ENCODE measurements around the gene RBFOX1.

RBFOX1 gene

GRCh38 chr16:7651803-7652570, 319.3 kb downstream of the RBFOX1 start:
- Histone ChIP-seq H3F3A (ENCODE audit: insufficient read depth, low read length) (no peaks in the 10 kb centered on the region), H3K9me3 (ENCODE audit: low read length) (no peaks in the 10 kb centered on the region), H4K20me1 (ENCODE audit: insufficient read depth, low read length) (no peaks in the 10 kb centered on the region), H2AFZ (ENCODE audit: low read length) (no peak overlapping the region), H3K9me2 (ENCODE audit: low read depth, low read length) (no peaks in the 10 kb centered on the region), H3K9ac (ENCODE audit: low read length) (no peak overlapping the region), H3K4me2 (ENCODE audit: low read length) (no peak overlapping the region), H3K36me3 (ENCODE audit: insufficient read depth, low read length) (no peaks in the 10 kb centered on the region), H3K4me1 (ENCODE audit: insufficient read depth, low read length, severe bottlenecking) (no peaks in the 10 kb centered on the region), H3K27me3 (ENCODE audit: insufficient read depth, low read length) (no peaks in the 10 kb centered on the region; the same call in 1 of the 2 replicates), H3K4me3 (ENCODE audit: low read depth, low read length, poor library complexity, severe bottlenecking) (no peak overlapping the region), H3K27ac (ENCODE audit: low read depth, low read length, poor library complexity, severe bottlenecking) (no peak overlapping the region), H3K79me2 (ENCODE audit: insufficient read depth, low read length) (no peaks in the 10 kb centered on the region)
- no peak for TF ChIP-seq CTCF (IDR thresholded peaks at IDR 0.05; ENCODE audit: low read length)
- TF ChIP-seq EZH2 (IDR thresholded peaks at IDR 0.05; ENCODE audit: borderline replicate concordance, low read length), result no peak

GRCh38 chr16:7653746-7654461, 321.3 kb downstream of the RBFOX1 start:
- no peaks in the 10 kb centered on the region for H3K9me2 ChIP-seq (ENCODE audit: low read depth, low read length)
- H3K27ac ChIP-seq (ENCODE audit: low read depth, low read length, poor library complexity, severe bottlenecking), result no peak overlapping the region
- H2AFZ ChIP-seq (ENCODE audit: low read length), result no peak overlapping the region
- H4K20me1 ChIP-seq (ENCODE audit: insufficient read depth, low read length), result no peaks in the 10 kb centered on the region
- no peaks in the 10 kb centered on the region for H3K4me1 ChIP-seq (ENCODE audit: insufficient read depth, low read length, severe bottlenecking)
- no peak for TF ChIP-seq EZH2 (IDR thresholded peaks at IDR 0.05; ENCODE audit: borderline replicate concordance, low read length)
- TF ChIP-seq CTCF (IDR thresholded peaks at IDR 0.05; ENCODE audit: low read length), result no peak
- no peaks in the 10 kb centered on the region for H3K36me3 ChIP-seq (ENCODE audit: insufficient read depth, low read length)
- H3F3A ChIP-seq (ENCODE audit: insufficient read depth, low read length), result no peaks in the 10 kb centered on the region
- H3K4me2 ChIP-seq (ENCODE audit: low read length), result no peak overlapping the region
- H3K27me3 ChIP-seq (ENCODE audit: insufficient read depth, low read length), result no peaks in the 10 kb centered on the region; the same call in 1 of the 2 replicates
- H3K79me2 ChIP-seq (ENCODE audit: insufficient read depth, low read length), result no peaks in the 10 kb centered on the region
- H3K9ac ChIP-seq (ENCODE audit: low read length), result no peak overlapping the region
- no peak overlapping the region for H3K4me3 ChIP-seq (ENCODE audit: low read depth, low read length, poor library complexity, severe bottlenecking)
- no peaks in the 10 kb centered on the region for H3K9me3 ChIP-seq (ENCODE audit: low read length)

- Histone ChIP-seq H3K79me2 (ENCODE audit: insufficient read depth, low read length) (no peaks in the 10 kb centered on the region), H3K9me3 (ENCODE audit: low read length) (no peaks in the 10 kb centered on the region), H3K36me3 (ENCODE audit: insufficient read depth, low read length) (no peaks in the 10 kb centered on the region), H4K20me1 (ENCODE audit: insufficient read depth, low read length) (no peaks in the 10 kb centered on the region), H3F3A (ENCODE audit: insufficient read depth, low read length) (no peaks in the 10 kb centered on the region), H3K4me3 (ENCODE audit: low read depth, low read length, poor library complexity, severe bottlenecking) (no peak overlapping the region), H3K27ac (ENCODE audit: low read depth, low read length, poor library complexity, severe bottlenecking) (no peak overlapping the region), H3K4me2 (ENCODE audit: low read length) (no peak overlapping the region), H3K27me3 (ENCODE audit: insufficient read depth, low read length) (no peaks in the 10 kb centered on the region), H2AFZ (ENCODE audit: low read length) (no peak overlapping the region), H3K4me1 (ENCODE audit: insufficient read depth, low read length, severe bottlenecking) (no peaks in the 10 kb centered on the region), H3K9me2 (ENCODE audit: low read depth, low read length) (no peaks in the 10 kb centered on the region), H3K9ac (ENCODE audit: low read length) (no peak overlapping the region)
- TF ChIP-seq CTCF (IDR thresholded peaks at IDR 0.05; ENCODE audit: low read length), result no peak
- TF ChIP-seq EZH2 (IDR thresholded peaks at IDR 0.05; ENCODE audit: borderline replicate concordance, low read length), result no peak
These were observed 343.0 kb downstream of the RBFOX1 start for GRCh38 chr16:7675628-7676027.

Measured in OCI-LY1 (cell line).